H1 (cell line): ENCODE results near the gene RBFOX1. TPM values are rescaled to one million over a fixed set of nuclear protein-coding genes. Genes with fewer than 3 reads are reported as not detected.

Experiments
- CTCF ChIA-PET: fragments of 300-600 bp; sonication (Branson Sonifier 250); formaldehyde crosslinking; loops from one replicate; lab custom pipeline; 2021; ENCODE audit not compliant: partially characterized antibody; lab: Charles Lee
- POLR2A ChIA-PET: fragments of 300-600 bp; sonication (Branson Sonifier 250); formaldehyde crosslinking; loops from one replicate; lab custom pipeline; 2021; ENCODE audit warnings: inconsistent platforms; ENCODE audit not compliant: partially characterized antibody; lab: Charles Lee
- DNase-seq, 2 experiments: peaks; one replicate each; pipeline versions ENCODE4 v3.0.0 to v3.0.0-alpha.2; 2010 to 2022; ENCODE audit warnings: low spot score in 2 of 2, low read depth in 1 of 2, mixed read lengths in 1 of 2
- FAIRE-seq: peaks from 2 replicates; lab custom pipeline; 2011; peaks lifted over from hg19 to GRCh38; lab: Jason Lieb, UNC
- H2AFZ ChIP-seq: 2 replicates; pipeline ENCODE4 v1.8.1; 2012; ENCODE audit warnings: low read length, inconsistent platforms
- H2AK5ac ChIP-seq: 2 replicates; pipeline ENCODE4 v1.6.1; 2013; ENCODE audit warnings: low read depth, low read length
- H2BK120ac ChIP-seq: replicated peaks from 2 replicates; pipeline ENCODE3; 2013; ENCODE audit warnings: low read depth, low read length, inconsistent platforms
- H2BK12ac ChIP-seq: 2 replicates; pipeline ENCODE4 v1.6.1; 2013; ENCODE audit warnings: low read depth, low read length
- H2BK15ac ChIP-seq: 2 replicates; pipeline ENCODE4 v1.6.1; 2013; ENCODE audit warnings: low read length
- H2BK20ac ChIP-seq: 2 replicates; pipeline ENCODE4 v1.6.1; 2013; ENCODE audit warnings: low read length
- H2BK5ac ChIP-seq: 2 replicates; pipeline ENCODE4 v1.6.1; 2013; ENCODE audit warnings: low read depth, low read length
- H3K14ac ChIP-seq: 2 replicates; pipeline ENCODE4 v1.6.1; 2013; ENCODE audit warnings: inconsistent platforms; ENCODE audit not compliant: insufficient read length
- H3K18ac ChIP-seq: 2 replicates; pipeline ENCODE4 v1.6.1; 2013; ENCODE audit warnings: low read length; ENCODE audit errors: extremely low read depth
- H3K23ac ChIP-seq: 2 replicates; pipeline ENCODE4 v1.6.1; 2013; ENCODE audit warnings: inconsistent platforms; ENCODE audit not compliant: insufficient read length
- H3K23me2 ChIP-seq: 2 replicates; pipeline ENCODE4 v1.6.1; 2013; ENCODE audit warnings: low read depth, low read length
- H3K27ac ChIP-seq: 2 replicates; pipeline ENCODE4 v1.6.1; 2011; ENCODE audit warnings: low read depth, low read length, inconsistent platforms
- H3K27me3 ChIP-seq, 4 experiments: replicated peaks in 1 of 4; 1 replicate in 1 of 4; 2 replicates in 3 of 4; pipeline versions ENCODE4 v1.6.1 to v1.8.1; 2011 to 2013; ENCODE audit warnings: low read length in 3 of 4, mild to moderate bottlenecking in 3 of 4, inconsistent platforms in 2 of 4, mixed read lengths in 2 of 4, moderate library complexity in 1 of 4; ENCODE audit not compliant: control insufficient read depth in 3 of 4, insufficient read depth in 3 of 4; ENCODE audit errors: extremely low read depth in 1 of 4
- H3K36me3 ChIP-seq, 4 experiments: 2 replicates each; pipeline versions ENCODE4 v1.6.1 to v1.8.1; 2011 to 2013; ENCODE audit warnings: mild to moderate bottlenecking in 4 of 4, low read length in 3 of 4, moderate library complexity in 2 of 4, control low read depth in 1 of 4, inconsistent platforms in 1 of 4; ENCODE audit not compliant: insufficient read depth in 4 of 4, control insufficient read depth in 2 of 4
- H3K4ac ChIP-seq: replicated peaks from 2 replicates; pipeline ENCODE3; 2013; ENCODE audit warnings: low read length, low read depth, mixed read lengths, inconsistent platforms; ENCODE audit not compliant: insufficient read length
- H3K4me1 ChIP-seq, 4 experiments: replicated peaks in 1 of 4; 1 replicate in 1 of 4; 2 replicates in 3 of 4; pipeline versions ENCODE4 v1.6.1 to v1.8.1; 2011 to 2013; ENCODE audit warnings: low read length in 3 of 4, inconsistent platforms in 2 of 4, mixed read lengths in 1 of 4; ENCODE audit not compliant: insufficient read depth in 4 of 4, control insufficient read depth in 3 of 4
- H3K4me2 ChIP-seq, 2 experiments: 2 replicates each; pipeline versions ENCODE4 v1.6.1 to v1.8.1; 2011 to 2013; ENCODE audit warnings: low read depth in 2 of 2, low read length in 2 of 2, control low read depth in 1 of 2, inconsistent platforms in 1 of 2, mild to moderate bottlenecking in 1 of 2; ENCODE audit not compliant: insufficient read depth in 1 of 2
- H3K4me3 ChIP-seq, 4 experiments: fragments of 200-600, 300-600 bp in 1 of 4; sonication (generic), shearing (Covaris generic), sonication (Bioruptor Twin) in 1 of 4; 2 replicates each; pipeline versions ENCODE4 v1.5.1 to v1.8.1; 2011 to 2016; ENCODE audit warnings: low read length in 4 of 4, low read depth in 3 of 4, control low read depth in 2 of 4, inconsistent platforms in 2 of 4, mild to moderate bottlenecking in 2 of 4, mixed read lengths in 1 of 4, moderate library complexity in 1 of 4; ENCODE audit not compliant: insufficient read depth in 2 of 4; ENCODE audit errors: extremely low read depth in 1 of 4
- H3K56ac ChIP-seq: replicated peaks from 2 replicates; pipeline ENCODE3; 2013; ENCODE audit warnings: low read depth, mild to moderate bottlenecking, mixed read lengths, low read length, inconsistent platforms; ENCODE audit not compliant: insufficient read length
- H3K79me1 ChIP-seq: 2 replicates; pipeline ENCODE4 v1.6.1; 2013; ENCODE audit warnings: low read depth, low read length, control low read depth
- H3K79me2 ChIP-seq, 2 experiments: 2 replicates each; pipeline versions ENCODE4 v1.6.1 to v1.8.1; 2012 to 2013; ENCODE audit warnings: low read length in 2 of 2, mild to moderate bottlenecking in 2 of 2, inconsistent platforms in 1 of 2; ENCODE audit not compliant: insufficient read depth in 2 of 2, control insufficient read depth in 1 of 2
- H3K9ac ChIP-seq, 4 experiments: replicated peaks in 1 of 4; 1 replicate in 1 of 4; 2 replicates in 3 of 4; pipeline versions ENCODE4 v1.6.1 to v1.8.1; 2011 to 2013; ENCODE audit warnings: low read depth in 3 of 4, low read length in 3 of 4, control low read depth in 2 of 4, mild to moderate bottlenecking in 2 of 4, moderate library complexity in 2 of 4, inconsistent platforms in 1 of 4; ENCODE audit errors: extremely low read depth in 1 of 4
- H3K9me3 ChIP-seq, 2 experiments: 2 replicates each; pipeline versions ENCODE4 v1.6.1 to v1.8.1; 2012 to 2013; ENCODE audit warnings: mild to moderate bottlenecking in 2 of 2, moderate library complexity in 2 of 2, control low read depth in 1 of 2, inconsistent platforms in 1 of 2, low read depth in 1 of 2, low read length in 1 of 2, mixed read lengths in 1 of 2; ENCODE audit not compliant: insufficient read depth in 2 of 2
- H4K20me1 ChIP-seq, 2 experiments: replicated peaks in 1 of 2; 2 replicates each; pipeline versions ENCODE3 to v1.8.1; 2011 to 2013; ENCODE audit warnings: inconsistent platforms in 2 of 2, low read length in 2 of 2, mild to moderate bottlenecking in 1 of 2; ENCODE audit not compliant: insufficient read depth in 2 of 2, control insufficient read depth in 1 of 2
- H4K5ac ChIP-seq: 2 replicates; pipeline ENCODE4 v1.6.1; 2013; ENCODE audit warnings: low read length, low read depth, mixed read lengths, inconsistent platforms; ENCODE audit not compliant: insufficient read length
- H4K8ac ChIP-seq: 2 replicates; pipeline ENCODE4 v1.8.0; 2013; ENCODE audit warnings: mild to moderate bottlenecking, moderate library complexity, low read length, inconsistent platforms; ENCODE audit not compliant: insufficient read depth; ENCODE audit errors: extremely low read depth
- H4K91ac ChIP-seq: replicated peaks from 2 replicates; pipeline ENCODE3; 2013; ENCODE audit warnings: low read length, mixed read lengths, inconsistent platforms; ENCODE audit not compliant: insufficient read length
- ATF3 ChIP-seq: IDR thresholded peaks from 2 replicates; pipeline ENCODE4 v1.6.1; 2011; ENCODE audit warnings: low read depth, mild to moderate bottlenecking, low read length; ENCODE audit not compliant: insufficient read depth
- WGBS, 2 experiments: shearing (Covaris generic) in 1 of 2; methylation state at CpG; one replicate each; pipeline versions ENCODE4 v1.1.6 to v1.1.7; 2013 to 2015; ENCODE audit warnings: low lambda C conversion rate in 2 of 2, mixed read lengths in 2 of 2, inconsistent platforms in 1 of 2, low coverage in 1 of 2, missing lambda C conversion rate in 1 of 2; ENCODE audit not compliant: insufficient replicate concordance in 2 of 2, insufficient coverage in 1 of 2, insufficient read length in 1 of 2; ENCODE audit errors: extremely low coverage in 1 of 2, missing lambda C conversion rate in 1 of 2; 5-methylcytosine and 5-hydroxymethylcytosine counted together
- polyA plus RNA-seq, 7 experiments: library from polyadenylated mRNA; depleted of rRNA in 3 of 7; stranded (reverse) in 5 of 7; unstranded in 2 of 7; fragments of >200 nt in 5 of 7; fragments of 200-250 nt in 2 of 7; gene quantifications; 1 replicate in 5 of 7; 2 replicates in 1 of 7; 4 replicates in 1 of 7; pipeline versions ENCODE4 v1.2.1 to v1.2.3, GENCODE V29; 2011 to 2013; ENCODE audit warnings: missing spikeins in 2 of 7, mixed read lengths in 2 of 7
- total RNA-seq: library from RNA; stranded (reverse); fragmentation: NEBNext Ultra II Directional; extraction: Animal tissue kit (Norgen Biotek cat#: 25700); gene quantifications from 2 replicates; pipeline ENCODE4 v1.2.1, GENCODE V29; 2021

Gene RBFOX1
- total and polyA plus RNA-seq, 2 of the 8 experiments (the other 6 are each of a cell fraction or from before 2014, with no cell fraction given) = 1.7 to 2.8 TPM

- CTCF ChIA-PET = no interaction called here
- DNase-seq = no peak
- WGBS, 2 experiments = no CpG with 5 or more reads among the region's 1 CpG
- Histone ChIP-seq H3K56ac (no peak overlapping the region), H3K36me3 (no peaks in the 10 kb centered on the region), H2BK12ac (no peak overlapping the region), H4K20me1 (peaks cover 0 to 3% of the 10 kb centered on the region in 2 experiments), H4K5ac (no peak overlapping the region), H3K14ac (no peak overlapping the region), H3K79me2 (no peaks in the 10 kb centered on the region), H4K91ac (no peak overlapping the region), H2BK5ac (no peak overlapping the region), H2BK20ac (no peak overlapping the region), H3K23me2 (peaks cover 5% of the 10 kb centered on the region; the same call in 1 of the 2 replicates), H3K18ac (no peak overlapping the region), H3K27me3 (no peaks in the 10 kb centered on the region), H3K4me3 (no peak overlapping the region), H2AFZ (no peak overlapping the region), H3K27ac (no peak overlapping the region), H3K4me2 (no peak overlapping the region), H3K9me3 (no peaks in the 10 kb centered on the region), H4K8ac (no peak overlapping the region), H3K4me1 (no peaks in the 10 kb centered on the region), H2BK15ac (no peak overlapping the region), H3K9ac (no peak overlapping the region), H3K23ac (no peak overlapping the region), H2BK120ac (no peak overlapping the region), H3K4ac (no peak overlapping the region), H3K79me1 (no peaks in the 10 kb centered on the region), H2AK5ac (no peak overlapping the region)
- POLR2A ChIA-PET = interaction anchor here (1.2 kb wide), 1 partner anchor 9 kb away, joined by 3 read pairs; no protein-coding TSS in a partner anchor
- TF ChIP-seq ATF3 = no peak
- FAIRE-seq = no peak
These were observed 138.6 kb downstream of the RBFOX1 start for GRCh38 chr16:7471268-7471667.
